Measurements from ENCODE around the gene CAMKK1. TPM values are rescaled to one million over a fixed set of nuclear protein-coding genes. Genes with fewer than 3 reads are reported as not detected.
A peak's percentile ranks its signal among the peaks of the same experiment; 100 is the strongest.

Gene CAMKK1
- total RNA-seq, 1 donor: 8.7 TPM

DNA sequence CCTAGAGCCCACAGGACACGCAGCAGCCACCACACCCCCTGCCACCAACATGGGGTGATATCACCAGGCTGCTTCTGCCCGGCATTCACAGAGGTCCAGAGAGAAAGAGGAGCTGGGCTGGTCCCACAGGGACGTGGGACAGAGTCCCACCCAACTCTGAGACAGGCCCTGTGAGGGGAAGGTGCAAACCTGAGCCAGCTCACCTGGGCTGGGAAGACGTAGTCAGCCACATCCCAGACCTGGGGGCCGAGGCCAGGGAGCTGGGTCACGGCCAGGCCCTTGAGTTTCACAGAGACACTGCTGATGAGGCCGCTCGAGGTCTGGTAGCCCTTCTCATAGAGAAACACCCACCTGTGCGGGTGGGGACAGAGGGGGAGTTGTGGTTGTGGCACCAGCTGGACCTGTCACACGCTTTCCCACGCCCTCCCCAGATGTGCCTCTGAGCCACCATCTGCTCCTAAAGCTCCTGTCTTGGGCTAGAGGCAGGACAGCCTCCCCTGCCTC, 12.2 kb upstream of the CAMKK1 start:
- Histone ChIP-seq H3K36me3 (ENCODE audit: insufficient read depth, low read length) (no peaks in the 10 kb centered on the region), H2AFZ (ENCODE audit: low read length) (no peak overlapping the region), H4K20me1 (ENCODE audit: insufficient read depth, low read length) (no peaks in the 10 kb centered on the region), H3K27me3 (ENCODE audit: insufficient read depth, low read length) (no peaks in the 10 kb centered on the region), H3K4me1 (ENCODE audit: insufficient read depth, low read length) (no peaks in the 10 kb centered on the region), H3K9me3 (ENCODE audit: low read depth, low read length) (no peaks in the 10 kb centered on the region), H3K79me2 (ENCODE audit: insufficient read depth, low read length) (no peaks in the 10 kb centered on the region), H3K27ac (ENCODE audit: low read depth, low read length) (no peak overlapping the region), H3K4me3 (ENCODE audit: insufficient read depth, low read length) (no peak overlapping the region), H3K4me2 (ENCODE audit: insufficient read depth, low read length) (no peak overlapping the region)
- TF ChIP-seq, protein P1, sequence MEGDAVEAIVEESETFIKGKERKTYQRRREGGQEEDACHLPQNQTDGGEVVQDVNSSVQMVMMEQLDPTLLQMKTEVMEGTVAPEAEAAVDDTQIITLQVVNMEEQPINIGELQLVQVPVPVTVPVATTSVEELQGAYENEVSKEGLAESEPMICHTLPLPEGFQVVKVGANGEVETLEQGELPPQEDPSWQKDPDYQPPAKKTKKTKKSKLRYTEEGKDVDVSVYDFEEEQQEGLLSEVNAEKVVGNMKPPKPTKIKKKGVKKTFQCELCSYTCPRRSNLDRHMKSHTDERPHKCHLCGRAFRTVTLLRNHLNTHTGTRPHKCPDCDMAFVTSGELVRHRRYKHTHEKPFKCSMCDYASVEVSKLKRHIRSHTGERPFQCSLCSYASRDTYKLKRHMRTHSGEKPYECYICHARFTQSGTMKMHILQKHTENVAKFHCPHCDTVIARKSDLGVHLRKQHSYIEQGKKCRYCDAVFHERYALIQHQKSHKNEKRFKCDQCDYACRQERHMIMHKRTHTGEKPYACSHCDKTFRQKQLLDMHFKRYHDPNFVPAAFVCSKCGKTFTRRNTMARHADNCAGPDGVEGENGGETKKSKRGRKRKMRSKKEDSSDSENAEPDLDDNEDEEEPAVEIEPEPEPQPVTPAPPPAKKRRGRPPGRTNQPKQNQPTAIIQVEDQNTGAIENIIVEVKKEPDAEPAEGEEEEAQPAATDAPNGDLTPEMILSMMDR (IDR thresholded peaks at IDR 0.05; ENCODE audit: extremely low read depth, low read depth, low read length): no peak
- no peak for DNase-seq (ENCODE audit: insufficient read length, low spot score, missing footprints)

DNA sequence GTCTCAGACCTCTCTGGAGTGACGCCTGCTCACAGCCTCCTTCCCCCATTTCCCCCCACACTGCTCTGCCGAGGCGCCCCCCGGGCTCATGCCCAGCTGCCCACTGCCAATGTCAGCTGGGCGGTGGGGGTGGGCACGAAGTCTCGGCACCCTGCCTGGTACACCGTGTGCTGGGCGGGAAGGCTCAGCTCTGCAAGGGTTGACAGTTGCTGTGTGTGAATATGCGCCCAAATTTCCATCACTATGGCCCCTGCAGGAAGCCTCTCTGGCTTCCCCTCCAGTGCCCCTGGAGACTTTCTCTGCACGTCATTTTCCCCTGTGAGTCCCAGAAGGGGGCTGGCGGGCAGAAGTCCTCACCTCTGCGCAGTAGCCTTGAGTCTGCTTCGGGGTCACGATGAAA, 11.6 kb upstream of the CAMKK1 start:
- no peak overlapping the region for H3K27ac ChIP-seq (ENCODE audit: low read depth, low read length)
- H3K4me2 ChIP-seq (ENCODE audit: insufficient read depth, low read length): no peak overlapping the region
- no peaks in the 10 kb centered on the region for H3K36me3 ChIP-seq (ENCODE audit: insufficient read depth, low read length)
- H3K79me2 ChIP-seq (ENCODE audit: insufficient read depth, low read length): no peaks in the 10 kb centered on the region
- H4K20me1 ChIP-seq (ENCODE audit: insufficient read depth, low read length): no peaks in the 10 kb centered on the region
- no peaks in the 10 kb centered on the region for H3K27me3 ChIP-seq (ENCODE audit: insufficient read depth, low read length)
- TF ChIP-seq, protein P1 (IDR thresholded peaks at IDR 0.05; ENCODE audit: extremely low read depth, low read depth, low read length): no peak
- no peaks in the 10 kb centered on the region for H3K4me1 ChIP-seq (ENCODE audit: insufficient read depth, low read length)
- no peaks in the 10 kb centered on the region for H3K9me3 ChIP-seq (ENCODE audit: low read depth, low read length)
- DNase-seq (ENCODE audit: insufficient read length, low spot score, missing footprints): no peak
- no peak overlapping the region for H3K4me3 ChIP-seq (ENCODE audit: insufficient read depth, low read length)
- H2AFZ ChIP-seq (ENCODE audit: low read length): no peak overlapping the region

DNA sequence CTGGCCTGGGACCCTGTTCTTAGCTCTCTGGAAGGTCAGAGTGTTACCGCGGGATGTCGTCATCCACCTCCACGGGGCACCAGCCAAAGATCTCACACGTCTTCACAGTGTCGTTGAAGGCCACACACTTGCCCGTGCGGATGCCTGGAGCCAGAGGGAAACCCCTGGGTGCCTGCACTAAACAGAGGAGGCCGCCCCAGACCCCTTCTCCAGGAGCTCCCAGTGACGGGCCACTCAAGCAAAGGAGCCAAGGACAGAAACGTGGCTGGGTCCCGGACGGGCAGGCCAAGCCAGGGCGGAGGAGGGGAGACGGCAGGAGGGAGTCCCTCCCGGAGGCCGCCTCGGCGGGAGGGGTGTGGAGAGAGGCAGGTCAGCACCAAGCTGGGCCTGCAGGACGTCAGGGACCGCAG, 11.0 kb upstream of the CAMKK1 start:
- H3K27ac ChIP-seq (ENCODE audit: low read depth, low read length): no peak overlapping the region
- TF ChIP-seq, protein P1 (IDR thresholded peaks at IDR 0.05; ENCODE audit: extremely low read depth, low read depth, low read length): no peak
- H3K9me3 ChIP-seq (ENCODE audit: low read depth, low read length): no peaks in the 10 kb centered on the region
- H3K4me1 ChIP-seq (ENCODE audit: insufficient read depth, low read length): no peaks in the 10 kb centered on the region
- H3K4me2 ChIP-seq (ENCODE audit: insufficient read depth, low read length): no peak overlapping the region
- no peak overlapping the region for H3K4me3 ChIP-seq (ENCODE audit: insufficient read depth, low read length)
- DNase-seq (ENCODE audit: insufficient read length, low spot score, missing footprints): no peak
- no peaks in the 10 kb centered on the region for H4K20me1 ChIP-seq (ENCODE audit: insufficient read depth, low read length)
- no peaks in the 10 kb centered on the region for H3K27me3 ChIP-seq (ENCODE audit: insufficient read depth, low read length)
- H2AFZ ChIP-seq (ENCODE audit: low read length): no peak overlapping the region
- no peaks in the 10 kb centered on the region for H3K79me2 ChIP-seq (ENCODE audit: insufficient read depth, low read length)
- H3K36me3 ChIP-seq (ENCODE audit: insufficient read depth, low read length): no peaks in the 10 kb centered on the region

DNA sequence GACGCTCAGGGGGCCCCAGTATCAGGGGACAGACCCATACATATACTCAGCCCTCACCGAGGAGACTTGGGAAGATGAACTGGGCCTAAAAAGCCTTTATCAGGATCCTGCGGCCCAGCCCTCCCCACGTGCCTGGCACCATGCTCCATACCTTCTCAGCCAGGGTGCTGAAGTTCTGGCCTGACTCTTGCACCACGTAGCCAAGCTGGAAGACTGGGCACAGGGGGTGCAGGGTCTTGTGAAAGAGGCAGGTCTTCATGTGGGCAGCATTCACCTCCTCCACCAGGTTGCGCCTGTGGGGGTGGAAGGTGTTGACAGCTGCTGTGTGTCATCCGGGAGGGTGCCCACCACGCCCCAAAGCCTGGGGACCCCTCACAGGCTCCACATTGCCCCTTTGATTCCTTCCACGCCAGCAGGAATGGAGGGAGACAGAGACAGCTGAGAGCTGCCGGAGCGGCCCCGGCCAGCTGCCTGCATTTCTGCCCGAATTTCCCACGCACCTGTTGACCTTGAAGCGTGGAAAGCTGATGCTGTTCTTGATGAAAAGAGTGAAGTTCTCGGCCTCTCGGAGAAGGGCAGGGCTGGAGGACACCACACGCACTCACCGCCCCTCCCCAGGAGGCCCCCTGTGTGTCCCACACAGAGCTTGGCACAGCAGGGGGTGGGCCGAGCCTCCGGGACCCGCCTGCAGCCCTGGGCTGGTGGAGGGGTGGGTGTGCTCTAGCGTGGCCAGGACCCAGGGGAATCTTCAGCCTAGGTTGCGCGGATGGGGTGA, 10.4 kb upstream of the CAMKK1 start:
- H2AFZ ChIP-seq (ENCODE audit: low read length): no peak overlapping the region
- H4K20me1 ChIP-seq (ENCODE audit: insufficient read depth, low read length): no peaks in the 10 kb centered on the region
- TF ChIP-seq, protein P1 (IDR thresholded peaks at IDR 0.05; ENCODE audit: extremely low read depth, low read depth, low read length): no peak
- no peaks in the 10 kb centered on the region for H3K27me3 ChIP-seq (ENCODE audit: insufficient read depth, low read length)
- no peak overlapping the region for H3K4me2 ChIP-seq (ENCODE audit: insufficient read depth, low read length)
- no peak overlapping the region for H3K27ac ChIP-seq (ENCODE audit: low read depth, low read length)
- no peaks in the 10 kb centered on the region for H3K4me1 ChIP-seq (ENCODE audit: insufficient read depth, low read length)
- no peaks in the 10 kb centered on the region for H3K9me3 ChIP-seq (ENCODE audit: low read depth, low read length)
- H3K4me3 ChIP-seq (ENCODE audit: insufficient read depth, low read length): no peak overlapping the region
- no peaks in the 10 kb centered on the region for H3K79me2 ChIP-seq (ENCODE audit: insufficient read depth, low read length)
- peak; percentile 43 for DNase-seq (ENCODE audit: insufficient read length, low spot score, missing footprints)
- H3K36me3 ChIP-seq (ENCODE audit: insufficient read depth, low read length): no peaks in the 10 kb centered on the region
